ENCODE measurements around the gene HNRNPL. TPM values are rescaled to one million over a fixed set of nuclear protein-coding genes. Genes with fewer than 3 reads are reported as not detected.

Gene HNRNPL
- total RNA-seq (2014; rRNA removed; shearing (Covaris generic); ENCODE audit: low replicate concordance), result 212 and 217 TPM in 2 replicates

- H3K27me3 ChIP-seq (ENCODE audit: low read length), result no peaks in the 10 kb centered on the region
- DNase-seq, result no peak
- H3K9ac ChIP-seq (ENCODE audit: low read length), result peak within 1 kb of the TSS; percentile 100
- H3K4me3 ChIP-seq (ENCODE audit: low read length), result peak within 1 kb of the TSS; percentile 86
- H3K9me2 ChIP-seq (replicated peaks; ENCODE audit: insufficient read depth, low read length), result no peaks in the 10 kb centered on the region
- peak within 1 kb of the TSS; percentile 89 for H3K27ac ChIP-seq (ENCODE audit: low read length)
- H4K20me1 ChIP-seq (ENCODE audit: insufficient read depth, low read depth, low read length), result peaks cover 17% of the 10 kb centered on the region
- no peak within 1 kb of the TSS; the same call in 1 of the 2 replicates for H2AFZ ChIP-seq (ENCODE audit: low read length)
- peaks cover 34% of the 10 kb centered on the region for H3K4me1 ChIP-seq (ENCODE audit: low read length)
- peaks cover 35% of the 10 kb centered on the region for H3K36me3 ChIP-seq (ENCODE audit: insufficient read depth, low read length)
- H3K9me3 ChIP-seq (ENCODE audit: low read length), result no peaks in the 10 kb centered on the region
- peaks cover 37% of the 10 kb centered on the region for H3K79me2 ChIP-seq (ENCODE audit: low read length)
- peak within 1 kb of the TSS; percentile 99 for H3K4me2 ChIP-seq (ENCODE audit: low read depth, low read length, poor library complexity, severe bottlenecking)
Measured at GRCh38 chr19:38849860-38850435, at the start of gene HNRNPL. TSS of gene HNRNPL (minus strand) at chr19:38849986. CDS start at chr19:38849966, 20 bp downstream.

- Histone ChIP-seq H3K4me1 (ENCODE audit: low read length) (peaks cover 18% of the 10 kb centered on the region), H3K4me2 (ENCODE audit: low read depth, low read length, poor library complexity, severe bottlenecking) (peak overlapping the region; percentile 97), H3K36me3 (ENCODE audit: insufficient read depth, low read length) (no peaks in the 10 kb centered on the region), H3K79me2 (ENCODE audit: low read length) (peaks cover 19% of the 10 kb centered on the region), H3K9me3 (ENCODE audit: low read length) (no peaks in the 10 kb centered on the region), H3K9me2 (replicated peaks; ENCODE audit: insufficient read depth, low read length) (no peaks in the 10 kb centered on the region), H3K27me3 (ENCODE audit: low read length) (no peaks in the 10 kb centered on the region), H3K27ac (ENCODE audit: low read length) (no peak overlapping the region), H2AFZ (ENCODE audit: low read length) (peak overlapping the region; percentile 97), H4K20me1 (ENCODE audit: insufficient read depth, low read depth, low read length) (no peaks in the 10 kb centered on the region), H3K9ac (ENCODE audit: low read length) (peak overlapping the region; percentile 84), H3K4me3 (ENCODE audit: low read length) (peak overlapping the region; percentile 83)
- peak; percentile 52 for DNase-seq
Measured at GRCh38 chr19:38898788-38899446, 49.1 kb upstream of the HNRNPL start.

GRCh38 chr19:38894968-38895367 lies 45.2 kb upstream of the HNRNPL start:
- Histone ChIP-seq H3K79me2 (ENCODE audit: low read length) (no peaks in the 10 kb centered on the region), H2AFZ (ENCODE audit: low read length) (no peak overlapping the region), H3K4me1 (ENCODE audit: low read length) (peaks cover 11% of the 10 kb centered on the region), H3K4me2 (ENCODE audit: low read depth, low read length, poor library complexity, severe bottlenecking) (no peak overlapping the region), H3K9ac (ENCODE audit: low read length) (no peak overlapping the region), H3K36me3 (ENCODE audit: insufficient read depth, low read length) (no peaks in the 10 kb centered on the region), H3K9me2 (replicated peaks; ENCODE audit: insufficient read depth, low read length) (no peaks in the 10 kb centered on the region), H3K27ac (ENCODE audit: low read length) (no peak overlapping the region), H3K9me3 (ENCODE audit: low read length) (no peaks in the 10 kb centered on the region), H4K20me1 (ENCODE audit: insufficient read depth, low read depth, low read length) (no peaks in the 10 kb centered on the region), H3K4me3 (ENCODE audit: low read length) (no peak overlapping the region), H3K27me3 (ENCODE audit: low read length) (no peaks in the 10 kb centered on the region)
- no peak for DNase-seq

GRCh38 chr19:38893341-38893771 lies 43.6 kb upstream of the HNRNPL start:
- Histone ChIP-seq H2AFZ (ENCODE audit: low read length) (no peak overlapping the region), H3K9ac (ENCODE audit: low read length) (no peak overlapping the region), H3K27ac (ENCODE audit: low read length) (no peak overlapping the region), H3K4me1 (ENCODE audit: low read length) (peaks cover 2% of the 10 kb centered on the region), H3K36me3 (ENCODE audit: insufficient read depth, low read length) (no peaks in the 10 kb centered on the region), H3K4me3 (ENCODE audit: low read length) (no peak overlapping the region), H3K27me3 (ENCODE audit: low read length) (no peaks in the 10 kb centered on the region), H4K20me1 (ENCODE audit: insufficient read depth, low read depth, low read length) (no peaks in the 10 kb centered on the region), H3K79me2 (ENCODE audit: low read length) (no peaks in the 10 kb centered on the region), H3K4me2 (ENCODE audit: low read depth, low read length, poor library complexity, severe bottlenecking) (no peak overlapping the region), H3K9me3 (ENCODE audit: low read length) (no peaks in the 10 kb centered on the region), H3K9me2 (replicated peaks; ENCODE audit: insufficient read depth, low read length) (no peaks in the 10 kb centered on the region)
- DNase-seq, result no peak

DNA sequence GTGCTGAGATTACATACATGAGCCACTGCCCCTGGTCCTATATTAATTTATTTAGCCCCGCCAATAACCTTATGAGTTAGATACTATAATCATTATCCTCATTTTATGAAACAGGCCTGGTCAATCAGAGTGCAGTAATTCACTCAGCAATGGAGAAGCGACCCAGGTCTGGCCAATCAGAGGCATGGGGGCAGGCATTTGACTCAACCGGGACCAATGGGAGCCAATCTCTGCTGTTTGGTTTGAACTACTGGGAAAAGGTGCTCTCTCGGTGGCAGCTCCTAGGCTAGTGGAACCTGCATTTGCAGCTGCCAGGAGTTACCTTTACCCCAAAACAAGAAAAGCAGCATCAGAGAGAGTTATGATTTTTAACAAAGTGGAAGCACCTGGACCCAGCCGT lies 43.1 kb upstream of the HNRNPL start:
- no peaks in the 10 kb centered on the region for H4K20me1 ChIP-seq (ENCODE audit: insufficient read depth, low read depth, low read length)
- no peaks in the 10 kb centered on the region for H3K9me2 ChIP-seq (replicated peaks; ENCODE audit: insufficient read depth, low read length)
- H3K9ac ChIP-seq (ENCODE audit: low read length), result no peak overlapping the region
- no peaks in the 10 kb centered on the region for H3K36me3 ChIP-seq (ENCODE audit: insufficient read depth, low read length)
- H3K4me1 ChIP-seq (ENCODE audit: low read length), result no peaks in the 10 kb centered on the region
- H3K9me3 ChIP-seq (ENCODE audit: low read length), result no peaks in the 10 kb centered on the region
- no peaks in the 10 kb centered on the region for H3K27me3 ChIP-seq (ENCODE audit: low read length)
- H3K4me3 ChIP-seq (ENCODE audit: low read length), result no peak overlapping the region
- DNase-seq, result no peak
- H3K4me2 ChIP-seq (ENCODE audit: low read depth, low read length, poor library complexity, severe bottlenecking), result no peak overlapping the region
- H3K27ac ChIP-seq (ENCODE audit: low read length), result no peak overlapping the region
- no peaks in the 10 kb centered on the region for H3K79me2 ChIP-seq (ENCODE audit: low read length)
- H2AFZ ChIP-seq (ENCODE audit: low read length), result no peak overlapping the region

GRCh38 chr19:38891771-38892170 lies 42.0 kb upstream of the HNRNPL start:
- no peak overlapping the region for H3K4me3 ChIP-seq (ENCODE audit: low read length)
- no peak overlapping the region for H3K9ac ChIP-seq (ENCODE audit: low read length)
- H3K9me2 ChIP-seq (replicated peaks; ENCODE audit: insufficient read depth, low read length), result no peaks in the 10 kb centered on the region
- H3K79me2 ChIP-seq (ENCODE audit: low read length), result no peaks in the 10 kb centered on the region
- no peak overlapping the region for H2AFZ ChIP-seq (ENCODE audit: low read length)
- H3K27me3 ChIP-seq (ENCODE audit: low read length), result no peaks in the 10 kb centered on the region
- H3K9me3 ChIP-seq (ENCODE audit: low read length), result no peaks in the 10 kb centered on the region
- no peak overlapping the region for H3K4me2 ChIP-seq (ENCODE audit: low read depth, low read length, poor library complexity, severe bottlenecking)
- H3K4me1 ChIP-seq (ENCODE audit: low read length), result no peaks in the 10 kb centered on the region
- no peaks in the 10 kb centered on the region for H3K36me3 ChIP-seq (ENCODE audit: insufficient read depth, low read length)
- no peak for DNase-seq
- H4K20me1 ChIP-seq (ENCODE audit: insufficient read depth, low read depth, low read length), result no peaks in the 10 kb centered on the region
- no peak overlapping the region for H3K27ac ChIP-seq (ENCODE audit: low read length)

DNA sequence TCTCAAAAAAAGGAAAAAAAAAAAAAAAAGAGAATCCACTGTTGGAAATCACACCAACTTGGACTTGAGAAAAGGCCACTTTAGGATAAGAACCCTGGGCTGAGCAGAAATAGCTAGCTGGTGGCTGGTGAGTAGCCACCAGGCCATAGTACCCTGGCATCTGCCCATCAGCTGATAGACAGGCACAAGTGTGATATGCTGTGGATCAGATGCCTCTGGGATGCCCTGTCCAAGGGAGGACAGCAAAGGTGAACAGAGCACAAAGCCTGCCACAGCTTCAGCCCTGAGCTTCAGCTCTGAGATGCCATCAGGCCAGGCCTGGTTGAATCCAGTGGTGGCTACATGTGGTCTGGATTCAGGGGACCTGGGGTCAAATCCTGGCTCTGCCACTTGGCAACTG lies 40.9 kb upstream of the HNRNPL start:
- Histone ChIP-seq H3K9ac (ENCODE audit: low read length) (no peak overlapping the region), H3K4me3 (ENCODE audit: low read length) (no peak overlapping the region), H3K4me2 (ENCODE audit: low read depth, low read length, poor library complexity, severe bottlenecking) (no peak overlapping the region), H3K27ac (ENCODE audit: low read length) (no peak overlapping the region), H4K20me1 (ENCODE audit: insufficient read depth, low read depth, low read length) (no peaks in the 10 kb centered on the region), H3K9me2 (replicated peaks; ENCODE audit: insufficient read depth, low read length) (no peaks in the 10 kb centered on the region), H3K36me3 (ENCODE audit: insufficient read depth, low read length) (no peaks in the 10 kb centered on the region), H3K4me1 (ENCODE audit: low read length) (no peaks in the 10 kb centered on the region), H3K9me3 (ENCODE audit: low read length) (no peaks in the 10 kb centered on the region), H2AFZ (ENCODE audit: low read length) (no peak overlapping the region), H3K79me2 (ENCODE audit: low read length) (no peaks in the 10 kb centered on the region), H3K27me3 (ENCODE audit: low read length) (no peaks in the 10 kb centered on the region)
- DNase-seq, result no peak

- no peak for DNase-seq
- no peaks in the 10 kb centered on the region for H3K9me2 ChIP-seq (replicated peaks; ENCODE audit: insufficient read depth, low read length)
- no peaks in the 10 kb centered on the region for H3K79me2 ChIP-seq (ENCODE audit: low read length)
- H3K9ac ChIP-seq (ENCODE audit: low read length), result no peak overlapping the region
- no peak overlapping the region for H3K4me2 ChIP-seq (ENCODE audit: low read depth, low read length, poor library complexity, severe bottlenecking)
- H3K36me3 ChIP-seq (ENCODE audit: insufficient read depth, low read length), result no peaks in the 10 kb centered on the region
- H3K9me3 ChIP-seq (ENCODE audit: low read length), result no peaks in the 10 kb centered on the region
- no peak overlapping the region for H3K27ac ChIP-seq (ENCODE audit: low read length)
- H2AFZ ChIP-seq (ENCODE audit: low read length), result no peak overlapping the region
- no peak overlapping the region for H3K4me3 ChIP-seq (ENCODE audit: low read length)
- H3K4me1 ChIP-seq (ENCODE audit: low read length), result no peaks in the 10 kb centered on the region
- H4K20me1 ChIP-seq (ENCODE audit: insufficient read depth, low read depth, low read length), result no peaks in the 10 kb centered on the region
- H3K27me3 ChIP-seq (ENCODE audit: low read length), result no peaks in the 10 kb centered on the region
Measured at GRCh38 chr19:38889803-38890202, 40.0 kb upstream of the HNRNPL start.
